GM21390 (cell line): Measurements from ENCODE around the gene ZNF865.
A peak's percentile ranks its signal among the peaks of the same experiment; 100 is the strongest.

Experiments used
- ATAC-seq: cut with Tn5 transposase; IDR thresholded peaks from one replicate; pipeline ENCODE4 v1.9.1; 2021; ENCODE audit not compliant: unreplicated experiment

Gene ZNF865

GRCh38 chr19:55623130-55623529 lies 17.7 kb downstream of the ZNF865 start:
- ATAC-seq, result no peak

GRCh38 chr19:55623561-55623960 lies 18.1 kb downstream of the ZNF865 start:
- no peak for ATAC-seq

GRCh38 chr19:55624109-55625003 lies 18.9 kb downstream of the ZNF865 start, which contains the start of gene ZNF784:
TSS of gene ZNF784 (minus strand) at chr19:55624566. CDS start at chr19:55624561, 5 bp downstream.
- ATAC-seq, result no peak

- ATAC-seq, result no peak
These were observed 19.5 kb downstream of the ZNF865 start for GRCh38 chr19:55625004-55625326.

GRCh38 chr19:55626350-55626749 lies 20.9 kb downstream of the ZNF865 start:
- ATAC-seq, result no peak

- no peak for ATAC-seq
These were observed 27.0 kb downstream of the ZNF865 start for GRCh38 chr19:55632463-55632834.

- ATAC-seq, result no peak
These were observed 28.4 kb downstream of the ZNF865 start for GRCh38 chr19:55633861-55634260.

- ATAC-seq, result no peak
These were observed 29.9 kb downstream of the ZNF865 start for GRCh38 chr19:55635334-55635717.

- ATAC-seq, result no peak
These were observed 30.5 kb downstream of the ZNF865 start for GRCh38 chr19:55635856-55636440.

GRCh38 chr19:55636723-55637122 lies 31.3 kb downstream of the ZNF865 start:
- no peak for ATAC-seq

- no peak for ATAC-seq
These were observed 32.1 kb downstream of the ZNF865 start for GRCh38 chr19:55637534-55637933.

- ATAC-seq, result no peak
These were observed 33.5 kb downstream of the ZNF865 start for GRCh38 chr19:55638864-55639359.

- no peak for ATAC-seq
These were observed 34.7 kb downstream of the ZNF865 start for GRCh38 chr19:55640043-55640576.

- no peak for ATAC-seq
These were observed 35.4 kb downstream of the ZNF865 start, which contains the start of gene ZNF580 for GRCh38 chr19:55640577-55641425. TSS of gene ZNF580 (plus strand) at chr19:55641002. CDS start at chr19:55642509, 1,507 bp downstream.

GRCh38 chr19:55641426-55642152 lies 36.1 kb downstream of the ZNF865 start:
- ATAC-seq, result no peak

- ATAC-seq, result no peak
These were observed 36.9 kb downstream of the ZNF865 start for GRCh38 chr19:55642153-55643002.

- peak; percentile 31 for ATAC-seq
These were observed 37.8 kb downstream of the ZNF865 start, which contains the start of gene ZNF581 for GRCh38 chr19:55643003-55643886. TSS of gene ZNF581 (plus strand) at chr19:55643649. CDS start at chr19:55644572, 923 bp downstream.

GRCh38 chr19:55643887-55644176 lies 38.4 kb downstream of the ZNF865 start:
- ATAC-seq, result no peak
